Measurements from ENCODE around the gene ACCS. TPM values are rescaled to one million over a fixed set of nuclear protein-coding genes. Genes with fewer than 3 reads are reported as not detected.

Gene ACCS
- polyA plus RNA-seq, 1 experiment = 7.0 TPM

- POLR2A ChIA-PET = interaction anchor here (0.5 kb wide), 1 partner anchor 651 kb away, joined by 4 read pairs; no protein-coding TSS in a partner anchor
- H3K4me3 ChIP-seq (ENCODE audit: low read depth, low read length) = peak overlapping the region; percentile 71; the same call in 1 of the 2 replicates
- no peaks in the 10 kb centered on the region; the same call in 1 of the 2 replicates for H3K9me3 ChIP-seq (ENCODE audit: control insufficient read depth, insufficient read depth, low read length)
- H3K27me3 ChIP-seq (ENCODE audit: control insufficient read depth, insufficient read depth, low read length) = peaks cover 3% of the 10 kb centered on the region
- TF ChIP-seq, protein P1, sequence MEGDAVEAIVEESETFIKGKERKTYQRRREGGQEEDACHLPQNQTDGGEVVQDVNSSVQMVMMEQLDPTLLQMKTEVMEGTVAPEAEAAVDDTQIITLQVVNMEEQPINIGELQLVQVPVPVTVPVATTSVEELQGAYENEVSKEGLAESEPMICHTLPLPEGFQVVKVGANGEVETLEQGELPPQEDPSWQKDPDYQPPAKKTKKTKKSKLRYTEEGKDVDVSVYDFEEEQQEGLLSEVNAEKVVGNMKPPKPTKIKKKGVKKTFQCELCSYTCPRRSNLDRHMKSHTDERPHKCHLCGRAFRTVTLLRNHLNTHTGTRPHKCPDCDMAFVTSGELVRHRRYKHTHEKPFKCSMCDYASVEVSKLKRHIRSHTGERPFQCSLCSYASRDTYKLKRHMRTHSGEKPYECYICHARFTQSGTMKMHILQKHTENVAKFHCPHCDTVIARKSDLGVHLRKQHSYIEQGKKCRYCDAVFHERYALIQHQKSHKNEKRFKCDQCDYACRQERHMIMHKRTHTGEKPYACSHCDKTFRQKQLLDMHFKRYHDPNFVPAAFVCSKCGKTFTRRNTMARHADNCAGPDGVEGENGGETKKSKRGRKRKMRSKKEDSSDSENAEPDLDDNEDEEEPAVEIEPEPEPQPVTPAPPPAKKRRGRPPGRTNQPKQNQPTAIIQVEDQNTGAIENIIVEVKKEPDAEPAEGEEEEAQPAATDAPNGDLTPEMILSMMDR (IDR thresholded peaks at IDR 0.05; ENCODE audit: low read depth, low read length) = no peak
- CTCF ChIA-PET = interaction anchor here (1.2 to 2.8 kb wide), 3 partner anchors 23 to 148 kb away, joined by 5 to 15 read pairs (median 6); no protein-coding TSS in a partner anchor
- DNase-seq (ENCODE audit: low read depth, low spot score) = no peak
- no peak overlapping the region for H3K27ac ChIP-seq (ENCODE audit: low read depth, low read length)
Measured at GRCh38 chr11:44067266-44067665, 1.2 kb downstream of the ACCS start.

DNA sequence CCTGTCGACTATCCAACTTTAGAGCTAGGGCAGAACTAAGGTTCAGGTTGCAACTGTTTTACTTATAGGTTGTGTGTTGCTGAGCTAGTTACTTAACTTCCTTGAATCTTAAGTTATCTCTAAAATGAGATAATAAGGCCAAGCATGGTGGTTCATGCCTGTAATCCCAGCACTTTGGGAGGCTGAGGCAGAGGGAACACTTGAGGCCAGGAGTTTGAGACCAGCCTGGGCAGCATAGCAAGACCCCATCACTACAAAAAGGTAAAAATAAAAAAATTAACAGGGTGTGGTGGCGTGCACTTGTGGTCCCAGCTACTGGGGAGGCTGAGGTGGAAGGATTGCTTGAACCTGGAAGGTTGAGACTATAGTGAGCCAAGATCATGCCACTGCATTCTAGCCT is 2.1 kb downstream of the ACCS start:
- H3K4me3 ChIP-seq (ENCODE audit: low read depth, low read length) = no peak overlapping the region
- ChIA-PET POLR2A (no interaction called here), CTCF (interaction anchor here (1.2 to 2.8 kb wide), 3 partner anchors 22 to 178 kb away, joined by 5 to 15 read pairs (median 7); no protein-coding TSS in a partner anchor)
- TF ChIP-seq, protein P1 (IDR thresholded peaks at IDR 0.05; ENCODE audit: low read depth, low read length) = no peak
- no peak for DNase-seq (ENCODE audit: low read depth, low spot score)
- no peaks in the 10 kb centered on the region for H3K27me3 ChIP-seq (ENCODE audit: control insufficient read depth, insufficient read depth, low read length)
- no peaks in the 10 kb centered on the region; the same call in 1 of the 2 replicates for H3K9me3 ChIP-seq (ENCODE audit: control insufficient read depth, insufficient read depth, low read length)
- H3K27ac ChIP-seq (ENCODE audit: low read depth, low read length) = no peak overlapping the region

DNA sequence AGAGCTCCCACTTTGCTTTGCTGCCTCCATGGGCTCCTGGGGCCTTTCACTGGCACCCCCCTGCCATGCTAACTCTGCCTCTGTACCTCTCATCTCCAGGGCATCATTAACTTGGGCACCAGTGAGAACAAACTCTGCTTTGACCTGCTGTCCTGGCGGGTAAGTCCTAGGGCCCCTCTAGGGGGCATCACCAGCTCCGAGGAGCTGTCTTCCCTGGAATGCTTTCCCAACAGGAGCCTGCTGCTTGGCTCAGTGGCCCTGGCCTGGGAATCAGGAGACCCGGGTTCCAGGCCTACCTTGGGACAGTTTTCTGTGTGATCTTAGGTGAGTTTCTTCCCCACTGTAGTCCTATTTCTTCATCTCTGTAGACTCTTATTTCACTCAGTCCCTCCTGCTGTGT is 5.1 kb downstream of the ACCS start:
- Histone ChIP-seq H3K9me3 (ENCODE audit: control insufficient read depth, insufficient read depth, low read length) (no peaks in the 10 kb centered on the region), H3K27me3 (ENCODE audit: control insufficient read depth, insufficient read depth, low read length) (no peaks in the 10 kb centered on the region), H3K27ac (ENCODE audit: low read depth, low read length) (no peak overlapping the region), H3K4me3 (ENCODE audit: low read depth, low read length) (no peak overlapping the region)
- POLR2A ChIA-PET = no interaction called here
- CTCF ChIA-PET = interaction anchor here (0.9 to 2.6 kb wide), 2 partner anchors 23 to 181 kb away, joined by 3 to 16 read pairs; partner anchors contain the start of gene EXT2
- no peak for DNase-seq (ENCODE audit: low read depth, low spot score)
- TF ChIP-seq, protein P1 (IDR thresholded peaks at IDR 0.05; ENCODE audit: low read depth, low read length) = no peak

- Histone ChIP-seq H3K9me3 (ENCODE audit: control insufficient read depth, insufficient read depth, low read length) (no peaks in the 10 kb centered on the region), H3K27ac (ENCODE audit: low read depth, low read length) (no peak overlapping the region), H3K4me3 (ENCODE audit: low read depth, low read length) (no peak overlapping the region), H3K27me3 (ENCODE audit: control insufficient read depth, insufficient read depth, low read length) (no peaks in the 10 kb centered on the region)
- DNase-seq (ENCODE audit: low read depth, low spot score) = no peak
- ChIA-PET CTCF (interaction anchor here (2.1 kb wide), 1 partner anchor 21 kb away, joined by 15 read pairs; no protein-coding TSS in a partner anchor), POLR2A (no interaction called here)
- TF ChIP-seq, protein P1 (IDR thresholded peaks at IDR 0.05; ENCODE audit: low read depth, low read length) = no peak
Measured at GRCh38 chr11:44072757-44073658, 6.9 kb downstream of the ACCS start.

DNA sequence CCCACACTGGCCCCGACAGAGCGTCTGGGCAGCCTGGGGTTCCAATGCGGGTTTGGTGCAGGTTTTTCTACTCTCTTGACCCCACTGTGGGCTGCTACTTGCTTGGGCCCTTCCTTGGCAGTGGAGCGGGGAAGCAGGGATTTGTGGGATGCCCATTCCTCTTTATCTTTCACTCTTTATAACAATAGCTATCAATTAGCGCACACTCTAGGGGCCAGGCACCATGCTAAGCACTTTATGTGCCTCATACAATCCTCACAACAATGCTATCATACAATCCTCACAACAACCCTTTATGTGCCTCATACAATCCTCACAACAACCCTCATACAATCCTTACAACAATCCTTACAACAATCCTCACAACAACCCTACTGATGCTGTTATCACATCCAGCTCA is 12.7 kb downstream of the ACCS start:
- no peaks in the 10 kb centered on the region for H3K27me3 ChIP-seq (ENCODE audit: control insufficient read depth, insufficient read depth, low read length)
- no peak overlapping the region for H3K4me3 ChIP-seq (ENCODE audit: low read depth, low read length)
- DNase-seq (ENCODE audit: low read depth, low spot score) = no peak
- ChIA-PET CTCF (interaction anchor here (1.6 kb wide), 1 partner anchor 16 kb away, joined by 5 read pairs; the partner anchor contains the start of gene EXT2), POLR2A (no interaction called here)
- TF ChIP-seq, protein P1 (IDR thresholded peaks at IDR 0.05; ENCODE audit: low read depth, low read length) = no peak
- H3K9me3 ChIP-seq (ENCODE audit: control insufficient read depth, insufficient read depth, low read length) = no peaks in the 10 kb centered on the region; the same call in 1 of the 2 replicates
- no peak overlapping the region for H3K27ac ChIP-seq (ENCODE audit: low read depth, low read length)

Data from AG04450 (cell line).